ENCODE results near the gene ADGRG1.

GRCh38 chr16:57658878-57659674 lies 30.6 kb downstream of the ADGRG1 start:
- no peak for TF ChIP-seq POLR2A (IDR thresholded peaks at IDR 0.05)
- TF ChIP-seq CTCF (IDR thresholded peaks at IDR 0.05): no peak
